Left hindlimb (tissue), 1 donor: ENCODE data around the gene IER2.

Experiments used
- DNase-seq: peaks from one replicate; pipeline ENCODE4 v3.0.0-alpha.2; 2018

The IER2 gene

GRCh38 chr19:13150187-13150930 lies at the start of gene IER2, which contains the start of gene STX10:
Gene IER2 (plus strand): TSS chr19:13150411. CDS start chr19:13153187, 2,776 bp downstream.
Gene STX10 (minus strand): TSS chr19:13150375. CDS start chr19:13150173, 202 bp downstream.
- DNase-seq: peak; percentile 96

- peak; percentile 57 for DNase-seq
Measured at GRCh38 chr19:13100841-13101589, 49.2 kb upstream of the IER2 start.

- DNase-seq: peak; percentile 17
Measured at GRCh38 chr19:13101590-13102415, 48.4 kb upstream of the IER2 start.

GRCh38 chr19:13102416-13102665 lies 47.9 kb upstream of the IER2 start:
- no peak for DNase-seq

- peak; percentile 73 for DNase-seq
Measured at GRCh38 chr19:13102666-13103580, 47.3 kb upstream of the IER2 start, which contains the start of gene LYL1. Gene LYL1 (minus strand): TSS chr19:13102858. CDS start chr19:13101171, 1,687 bp downstream.

GRCh38 chr19:13103581-13104359 lies 46.4 kb upstream of the IER2 start:
- peak; percentile 58 for DNase-seq

GRCh38 chr19:13104360-13104847 lies 45.8 kb upstream of the IER2 start:
- DNase-seq: peak; percentile 78

- peak; percentile 35 for DNase-seq
Measured at GRCh38 chr19:13104848-13105711, 45.1 kb upstream of the IER2 start.

- no peak for DNase-seq
Measured at GRCh38 chr19:13109361-13110098, 40.7 kb upstream of the IER2 start.

GRCh38 chr19:13110099-13110610 lies 40.1 kb upstream of the IER2 start:
- DNase-seq: no peak

GRCh38 chr19:13112555-13112954 lies 37.7 kb upstream of the IER2 start:
- DNase-seq: no peak

- DNase-seq: no peak
Measured at GRCh38 chr19:13115936-13116281, 34.3 kb upstream of the IER2 start.

GRCh38 chr19:13116282-13117175 lies 33.7 kb upstream of the IER2 start, which contains the start of gene TRMT1:
Gene TRMT1 (minus strand): TSS chr19:13116740. CDS start chr19:13116399, 341 bp downstream.
- DNase-seq: peak; percentile 92

GRCh38 chr19:13117176-13117771 lies 32.9 kb upstream of the IER2 start:
- no peak for DNase-seq

- DNase-seq: peak; percentile 94
Measured at GRCh38 chr19:13117772-13118423, 32.3 kb upstream of the IER2 start, which contains the start of gene NACC1. Gene NACC1 (plus strand): TSS chr19:13118264. CDS start chr19:13135208, 16,944 bp downstream.

- DNase-seq: peak; percentile 57
Measured at GRCh38 chr19:13118424-13119193, 31.6 kb upstream of the IER2 start.
